Vagina (tissue), 2 donors: ENCODE measurements around the gene CDKL5. TPM values are rescaled to one million over a fixed set of nuclear protein-coding genes. Genes with fewer than 3 reads are reported as not detected.

Experiments used
- DNase-seq, 2 donors: peaks; one replicate each; pipeline ENCODE4 v3.0.0-alpha.2; 2017; ENCODE audit errors: extremely low spot score in 2 of 2
- H3K27ac ChIP-seq: fragments of 200-600 bp; sonication (generic); one replicate; pipeline ENCODE4 v1.5.1; 2019
- H3K27me3 ChIP-seq: fragments of 200-600 bp; sonication (generic); one replicate; pipeline ENCODE4 v1.5.1; 2019
- H3K36me3 ChIP-seq, 2 donors: fragments of 200-600 bp; sonication (generic); one replicate each; pipeline ENCODE4 v1.5.1; 2017 to 2019
- H3K4me1 ChIP-seq: fragments of 200-600 bp; sonication (generic); one replicate; pipeline ENCODE4 v1.5.1; 2019
- H3K4me3 ChIP-seq, 2 donors: fragments of 200-600 bp; sonication (generic); 1 replicate in 1 of 2; 2 replicates in 1 of 2; pipeline ENCODE4 v1.5.1; 2016 to 2019
- H3K9me3 ChIP-seq: fragments of 200-600 bp; sonication (generic); one replicate; pipeline ENCODE4 v1.5.1; 2019
- CTCF ChIP-seq, 3 experiments: fragments of 450-650 bp in 2 of 3; fragments of 200-600 bp in 1 of 3; sonication (generic) in 1 of 3; IDR thresholded peaks; one replicate each; pipeline ENCODE4 v1.5.1; 2017 to 2019; ENCODE audit warnings: antibody characterized with exemption in 3 of 3, mild to moderate bottlenecking in 2 of 3, moderate library complexity in 2 of 3
- POLR2A ChIP-seq, 2 donors: fragments of 450-650 bp; IDR thresholded peaks; one replicate each; pipeline ENCODE4 v1.6.1; 2017; ENCODE audit warnings: antibody characterized with exemption in 2 of 2, mild to moderate bottlenecking in 2 of 2, moderate library complexity in 2 of 2
- POLR2AphosphoS5 ChIP-seq, 2 donors: sonication (generic); formaldehyde crosslinking; IDR thresholded peaks; one replicate each; pipeline ENCODE4 v1.9.0; 2017; ENCODE audit warnings: antibody characterized with exemption in 2 of 2, mild to moderate bottlenecking in 2 of 2, low read depth in 1 of 2; ENCODE audit not compliant: insufficient read depth in 1 of 2
- intact Hi-C: fragments of 100-400 bp; cut with DNase I; formaldehyde crosslinking; loops from one replicate; pipeline ENCODE4 v1.15.1; 2023
- total RNA-seq: library from RNA; depleted of rRNA; stranded (reverse); fragments of >200 nt; gene quantifications from one replicate; pipeline ENCODE4 v1.2.3, GENCODE V29; 2016

CDKL5 gene
- total RNA-seq, 1 donor from 2014 or later: 9.1 TPM

DNA sequence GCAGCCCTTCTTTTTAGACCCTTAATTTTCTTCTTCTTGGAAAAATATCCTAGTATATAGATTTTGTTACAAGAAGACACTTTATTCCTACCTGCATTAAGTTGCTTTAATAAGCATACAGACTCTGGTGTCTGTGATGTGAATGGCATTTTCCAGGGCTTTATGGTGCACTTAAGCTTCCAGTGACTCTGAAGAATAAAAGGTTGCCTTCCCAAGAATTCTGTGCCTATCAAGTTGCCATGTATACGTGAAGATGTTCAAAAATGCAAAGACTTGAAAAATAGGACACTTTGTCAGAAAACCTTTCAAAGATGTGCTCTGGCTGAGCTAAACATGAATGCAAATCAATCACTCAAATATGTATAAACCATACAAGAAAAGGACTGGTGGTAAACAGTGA, 135.6 kb downstream of the CDKL5 start:
- no peaks in the 10 kb centered on the region for H3K27me3 ChIP-seq
- no peaks in the 10 kb centered on the region for H3K4me1 ChIP-seq
- no peak for DNase-seq
- no peak overlapping the region for H3K4me3 ChIP-seq
- H3K27ac ChIP-seq: no peak overlapping the region
- TF ChIP-seq CTCF (IDR thresholded peaks at IDR 0.05) (no peak), POLR2AphosphoS5 (IDR thresholded peaks at IDR 0.05; ENCODE audit: insufficient read depth in 1 of 2, low read depth in 1 of 2) (no peak), POLR2A (IDR thresholded peaks at IDR 0.05) (no peak)
- H3K36me3 ChIP-seq: no peaks in the 10 kb centered on the region
- H3K9me3 ChIP-seq: no peaks in the 10 kb centered on the region
- intact Hi-C loops: no loop called here

DNA sequence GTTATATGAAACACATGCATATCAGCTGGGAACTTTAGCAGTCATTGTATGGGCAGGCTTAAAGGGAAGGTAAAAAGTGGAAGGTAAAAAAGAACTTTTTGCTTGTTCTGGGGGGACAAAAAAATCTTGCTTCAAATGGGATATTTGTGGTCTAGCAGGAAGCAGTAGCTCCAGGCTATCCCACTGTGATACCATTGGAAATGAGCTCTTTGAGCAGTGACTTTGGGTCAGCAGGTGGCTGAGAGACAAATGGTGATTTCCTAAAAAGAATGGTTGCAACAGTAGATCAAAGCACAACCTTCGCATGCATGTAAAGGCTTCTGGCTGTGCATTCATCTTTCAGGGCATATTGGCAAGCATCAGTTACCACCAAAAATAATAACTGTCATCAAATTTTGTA, 140.3 kb downstream of the CDKL5 start:
- TF ChIP-seq POLR2A (IDR thresholded peaks at IDR 0.05): no peak
- no peak for TF ChIP-seq CTCF (IDR thresholded peaks at IDR 0.05)
- no peak for TF ChIP-seq POLR2AphosphoS5 (IDR thresholded peaks at IDR 0.05; ENCODE audit: insufficient read depth in 1 of 2, low read depth in 1 of 2)
- intact Hi-C loops: no loop called here

DNA sequence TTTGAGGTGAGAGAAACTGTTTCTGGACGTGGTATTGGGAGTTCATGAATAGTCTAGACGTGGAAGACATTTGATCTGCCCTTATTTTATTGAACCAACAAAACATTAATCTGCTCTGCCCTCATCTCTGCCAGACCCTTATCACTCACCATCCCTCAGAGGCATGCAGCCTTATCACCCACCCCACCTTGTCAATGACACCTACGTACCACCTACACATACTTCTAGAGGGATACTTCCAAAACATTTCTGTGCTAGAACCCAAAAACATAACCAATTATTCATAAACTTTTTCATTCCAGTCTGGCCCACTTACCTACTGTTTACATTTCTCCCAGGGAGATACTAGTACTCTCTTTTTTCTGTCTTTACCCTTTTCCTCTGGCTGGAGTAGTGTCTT, 141.3 kb downstream of the CDKL5 start:
- intact Hi-C loops: no loop called here
- Histone ChIP-seq H3K36me3 (no peaks in the 10 kb centered on the region), H3K27me3 (no peaks in the 10 kb centered on the region), H3K27ac (no peak overlapping the region), H3K4me1 (no peaks in the 10 kb centered on the region), H3K9me3 (no peaks in the 10 kb centered on the region), H3K4me3 (no peak overlapping the region)
- no peak for DNase-seq
- TF ChIP-seq CTCF (IDR thresholded peaks at IDR 0.05): no peak

More for the DNA sequence above, 140.3 kb downstream of the CDKL5 start:
- H3K9me3 ChIP-seq: no peaks in the 10 kb centered on the region
- H3K4me3 ChIP-seq: no peak overlapping the region
- no peaks in the 10 kb centered on the region for H3K27me3 ChIP-seq
- H3K27ac ChIP-seq: no peak overlapping the region
- no peaks in the 10 kb centered on the region for H3K36me3 ChIP-seq
- no peaks in the 10 kb centered on the region for H3K4me1 ChIP-seq
- no peak for DNase-seq

- H3K36me3 ChIP-seq: no peaks in the 10 kb centered on the region
- H3K4me1 ChIP-seq: no peaks in the 10 kb centered on the region
- TF ChIP-seq POLR2AphosphoS5 (IDR thresholded peaks at IDR 0.05; ENCODE audit: insufficient read depth in 1 of 2, low read depth in 1 of 2) (no peak), POLR2A (IDR thresholded peaks at IDR 0.05) (no peak), CTCF (IDR thresholded peaks at IDR 0.05) (no peak)
- intact Hi-C loops: no loop called here
- DNase-seq: no peak
- H3K4me3 ChIP-seq: no peak overlapping the region
- H3K27ac ChIP-seq: no peak overlapping the region
- no peaks in the 10 kb centered on the region for H3K9me3 ChIP-seq
- H3K27me3 ChIP-seq: no peaks in the 10 kb centered on the region
Observed at GRCh38 chrX:18573556-18573955, 148.1 kb downstream of the CDKL5 start.

- no peak overlapping the region for H3K27ac ChIP-seq
- H3K36me3 ChIP-seq: no peaks in the 10 kb centered on the region
- no peak for DNase-seq
- no peaks in the 10 kb centered on the region for H3K27me3 ChIP-seq
- no peak overlapping the region for H3K4me3 ChIP-seq
- intact Hi-C loops: no loop called here
- TF ChIP-seq POLR2A (IDR thresholded peaks at IDR 0.05) (no peak), CTCF (IDR thresholded peaks at IDR 0.05) (no peak), POLR2AphosphoS5 (IDR thresholded peaks at IDR 0.05; ENCODE audit: insufficient read depth in 1 of 2, low read depth in 1 of 2) (no peak)
- no peaks in the 10 kb centered on the region for H3K9me3 ChIP-seq
- H3K4me1 ChIP-seq: no peaks in the 10 kb centered on the region
Observed at GRCh38 chrX:18574591-18574990, 149.2 kb downstream of the CDKL5 start.
